Measurements from ENCODE around the gene PRR20C. TPM values are rescaled to one million over a fixed set of nuclear protein-coding genes. Genes with fewer than 3 reads are reported as not detected.

The PRR20C gene
- not detected for total RNA-seq

DNA sequence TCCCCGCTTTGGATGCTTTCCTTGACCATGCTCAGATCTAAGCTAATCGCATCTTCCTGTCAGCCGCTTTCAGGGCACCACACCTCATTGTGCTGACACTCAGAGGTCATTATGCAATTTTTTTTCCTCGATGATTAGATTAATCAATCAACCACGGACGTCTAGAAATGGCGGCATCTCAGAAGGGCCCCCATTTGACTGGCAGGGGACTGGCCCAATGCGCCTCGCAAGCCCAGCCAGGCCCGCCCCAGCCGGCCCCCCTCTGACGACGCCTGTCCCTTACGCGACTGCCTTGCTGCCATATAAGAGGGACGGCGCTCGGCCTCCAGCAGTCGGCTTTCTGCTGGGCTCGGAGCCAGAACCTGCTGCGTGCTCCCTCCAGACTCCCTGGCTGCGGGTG, at the start of gene PRR20C:
PRR20C (plus strand) TSS at position 301 of the 400 bp plus-strand sequence. CDS start 387 bp downstream, outside the sequence.

DNA sequence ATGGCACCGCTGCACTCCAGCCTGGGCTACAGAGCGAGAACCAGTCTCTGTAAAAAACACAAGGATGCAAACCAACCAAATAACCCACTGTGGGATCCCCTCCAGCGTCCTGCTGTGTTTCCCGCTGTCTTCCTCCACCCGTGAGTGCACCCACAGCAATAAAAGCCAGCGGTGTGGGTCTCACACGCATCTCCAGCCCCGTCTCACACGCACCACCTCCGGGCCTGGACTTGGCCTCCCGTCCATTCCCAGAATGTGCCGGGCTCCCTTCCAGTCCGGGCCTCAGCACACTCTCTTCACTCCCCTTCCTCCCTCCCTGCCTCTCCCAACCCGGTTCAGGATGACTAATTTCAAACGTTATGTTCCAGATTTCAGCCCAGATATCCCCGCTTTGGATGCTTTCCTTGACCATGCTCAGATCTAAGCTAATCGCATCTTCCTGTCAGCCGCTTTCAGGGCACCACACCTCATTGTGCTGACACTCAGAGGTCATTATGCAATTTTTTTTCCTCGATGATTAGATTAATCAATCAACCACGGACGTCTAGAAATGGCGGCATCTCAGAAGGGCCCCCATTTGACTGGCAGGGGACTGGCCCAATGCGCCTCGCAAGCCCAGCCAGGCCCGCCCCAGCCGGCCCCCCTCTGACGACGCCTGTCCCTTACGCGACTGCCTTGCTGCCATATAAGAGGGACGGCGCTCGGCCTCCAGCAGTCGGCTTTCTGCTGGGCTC, 13.5 kb upstream of the PRR20C start, which contains the start of gene PRR20A:
PRR20A (plus strand) TSS at position 684 of the 734 bp plus-strand sequence. CDS start 387 bp downstream, outside the sequence.

GRCh38 chr13:57147188-57147587, 6.7 kb upstream of the PRR20C start, which contains the start of gene PRR20B:
TSS of gene PRR20B (plus strand) at chr13:57147488. CDS start at chr13:57147875, 387 bp downstream.

DNA sequence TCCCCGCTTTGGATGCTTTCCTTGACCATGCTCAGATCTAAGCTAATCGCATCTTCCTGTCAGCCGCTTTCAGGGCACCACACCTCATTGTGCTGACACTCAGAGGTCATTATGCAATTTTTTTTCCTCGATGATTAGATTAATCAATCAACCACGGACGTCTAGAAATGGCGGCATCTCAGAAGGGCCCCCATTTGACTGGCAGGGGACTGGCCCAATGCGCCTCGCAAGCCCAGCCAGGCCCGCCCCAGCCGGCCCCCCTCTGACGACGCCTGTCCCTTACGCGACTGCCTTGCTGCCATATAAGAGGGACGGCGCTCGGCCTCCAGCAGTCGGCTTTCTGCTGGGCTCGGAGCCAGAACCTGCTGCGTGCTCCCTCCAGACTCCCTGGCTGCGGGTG, 6.5 kb downstream of the PRR20C start, which contains the start of gene PRR20D:
PRR20D (plus strand) TSS at position 301 of the 400 bp plus-strand sequence. CDS start 387 bp downstream, outside the sequence.

GRCh38 chr13:57166897-57167296, 13.0 kb downstream of the PRR20C start, which contains the start of gene PRR20E:
TSS of gene PRR20E (plus strand) at chr13:57167197. CDS start at chr13:57167584, 387 bp downstream.

Other genes starting within 250 kb of the PRR20C start
- not detected for gene PRR20A, start 13.1 kb upstream of the PRR20C start, total RNA-seq
- gene PRR20B, start 6.6 kb upstream of the PRR20C start, total RNA-seq = not detected
- gene PRR20D, start 6.6 kb downstream of the PRR20C start, total RNA-seq = not detected
- not detected for gene PRR20E, start 13.1 kb downstream of the PRR20C start, total RNA-seq

Data from camera-type eye (tissue), 1 donor.